ENCODE measurements around the gene EPAS1.

EPAS1 gene

DNA sequence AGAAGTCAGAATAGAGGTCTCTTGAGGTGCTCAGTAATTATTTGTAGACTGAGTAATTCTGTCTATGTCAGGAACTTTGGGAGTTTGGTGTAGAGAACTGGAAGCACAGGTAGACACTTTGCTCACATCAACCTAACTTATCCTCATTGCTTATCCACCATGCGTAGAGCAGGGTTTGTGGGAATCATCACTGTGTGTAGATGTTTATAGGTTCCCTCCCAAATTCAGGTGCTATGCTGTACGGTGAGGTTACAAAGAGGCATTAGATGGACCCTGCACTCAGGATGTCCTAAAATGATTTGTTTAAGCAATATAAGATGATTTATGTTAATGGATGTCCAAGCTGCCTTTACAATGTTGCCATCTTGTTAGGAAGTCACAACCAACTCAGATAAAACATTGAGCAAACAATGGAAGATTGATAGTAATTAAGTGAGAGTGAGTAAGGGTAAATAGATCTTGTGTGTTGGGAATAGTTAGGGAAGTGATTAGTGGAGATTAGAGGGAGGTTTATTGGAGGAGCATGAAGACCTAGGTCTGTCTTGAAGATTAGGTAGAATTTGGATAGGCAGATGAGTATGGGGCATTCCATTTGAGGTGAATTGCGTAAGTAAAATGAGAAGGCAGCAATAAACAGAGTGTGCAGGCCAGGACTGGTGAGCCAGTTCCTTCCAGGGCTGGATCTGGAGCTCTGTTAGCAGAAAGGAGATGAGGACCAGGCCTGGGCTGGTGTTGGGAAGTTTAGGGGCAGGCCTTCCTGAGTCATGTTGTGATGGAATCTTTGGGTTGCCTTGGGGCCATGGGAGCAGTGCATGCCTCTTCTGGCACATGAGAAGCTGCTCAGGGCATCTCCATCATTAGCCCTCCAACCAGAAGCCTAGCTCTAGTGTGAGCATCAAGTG is 12.1 kb downstream of the EPAS1 start:
- Histone ChIP-seq H3K9me3 (no peaks in the 10 kb centered on the region), H3K4me3 (ENCODE audit: low read depth, low read length) (no peak overlapping the region), H3K27me3 (no peaks in the 10 kb centered on the region), H3K36me3 (no peaks in the 10 kb centered on the region), H3K4me1 (peaks cover 17% of the 10 kb centered on the region)
- TF ChIP-seq, protein P1, sequence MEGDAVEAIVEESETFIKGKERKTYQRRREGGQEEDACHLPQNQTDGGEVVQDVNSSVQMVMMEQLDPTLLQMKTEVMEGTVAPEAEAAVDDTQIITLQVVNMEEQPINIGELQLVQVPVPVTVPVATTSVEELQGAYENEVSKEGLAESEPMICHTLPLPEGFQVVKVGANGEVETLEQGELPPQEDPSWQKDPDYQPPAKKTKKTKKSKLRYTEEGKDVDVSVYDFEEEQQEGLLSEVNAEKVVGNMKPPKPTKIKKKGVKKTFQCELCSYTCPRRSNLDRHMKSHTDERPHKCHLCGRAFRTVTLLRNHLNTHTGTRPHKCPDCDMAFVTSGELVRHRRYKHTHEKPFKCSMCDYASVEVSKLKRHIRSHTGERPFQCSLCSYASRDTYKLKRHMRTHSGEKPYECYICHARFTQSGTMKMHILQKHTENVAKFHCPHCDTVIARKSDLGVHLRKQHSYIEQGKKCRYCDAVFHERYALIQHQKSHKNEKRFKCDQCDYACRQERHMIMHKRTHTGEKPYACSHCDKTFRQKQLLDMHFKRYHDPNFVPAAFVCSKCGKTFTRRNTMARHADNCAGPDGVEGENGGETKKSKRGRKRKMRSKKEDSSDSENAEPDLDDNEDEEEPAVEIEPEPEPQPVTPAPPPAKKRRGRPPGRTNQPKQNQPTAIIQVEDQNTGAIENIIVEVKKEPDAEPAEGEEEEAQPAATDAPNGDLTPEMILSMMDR (IDR thresholded peaks at IDR 0.05; ENCODE audit: low read depth, low read length), result no peak
- DNase-seq, result no peak

DNA sequence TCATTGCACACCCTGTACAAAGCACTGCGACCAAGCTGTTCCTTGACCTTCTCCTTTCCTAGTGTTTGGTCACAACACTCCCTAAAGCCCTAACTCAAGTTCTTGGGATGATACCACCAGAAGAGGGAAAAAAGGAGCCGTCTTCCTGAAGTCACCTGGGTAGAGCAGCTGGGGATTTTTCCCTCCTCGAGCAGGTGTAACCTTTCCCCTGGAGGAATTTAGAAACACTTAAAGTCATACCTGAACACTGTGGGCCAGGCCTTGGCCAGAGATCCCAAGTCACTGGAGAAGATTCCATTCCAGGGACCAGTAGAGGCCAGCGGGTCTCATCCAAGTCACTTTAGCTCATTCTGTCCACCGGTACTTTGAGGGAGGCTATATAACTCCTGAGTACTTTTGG is 13.2 kb downstream of the EPAS1 start:
- TF ChIP-seq, protein P1 (IDR thresholded peaks at IDR 0.05; ENCODE audit: low read depth, low read length), result no peak
- peaks cover 22% of the 10 kb centered on the region for H3K4me1 ChIP-seq
- no peak for DNase-seq
- H3K36me3 ChIP-seq, result no peaks in the 10 kb centered on the region
- no peak overlapping the region for H3K4me3 ChIP-seq (ENCODE audit: low read depth, low read length)
- H3K27me3 ChIP-seq, result no peaks in the 10 kb centered on the region
- H3K9me3 ChIP-seq, result no peaks in the 10 kb centered on the region

DNA sequence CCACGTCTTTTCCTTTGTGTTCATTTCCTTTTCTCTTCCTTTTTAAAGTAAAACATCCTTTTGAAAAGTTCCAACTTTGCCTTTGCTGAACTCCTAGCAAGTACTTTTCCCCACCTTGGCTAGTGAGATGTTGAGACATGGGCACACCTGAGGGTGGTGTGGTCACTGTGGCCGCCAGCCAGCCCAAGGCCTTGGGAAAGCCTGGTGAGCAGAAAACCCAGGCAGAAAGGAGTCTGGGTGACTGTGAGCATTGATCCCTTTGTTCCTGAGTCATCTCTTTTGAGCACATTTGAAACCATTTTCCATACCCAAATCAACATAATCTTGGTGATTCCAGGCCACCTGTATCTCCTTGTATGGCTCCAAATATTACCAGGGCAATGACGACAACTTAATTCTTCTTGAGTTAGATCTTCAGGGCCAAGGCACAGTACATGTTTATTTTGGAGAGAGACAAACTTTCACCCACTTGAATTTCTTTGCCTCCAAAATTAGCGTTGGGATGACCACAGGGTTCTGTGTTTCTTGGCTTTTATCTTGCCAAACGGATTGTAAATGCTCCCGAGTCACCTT is 14.5 kb downstream of the EPAS1 start:
- TF ChIP-seq, protein P1 (IDR thresholded peaks at IDR 0.05; ENCODE audit: low read depth, low read length), result no peak
- Histone ChIP-seq H3K4me1 (peaks cover 25% of the 10 kb centered on the region), H3K36me3 (no peaks in the 10 kb centered on the region), H3K9me3 (no peaks in the 10 kb centered on the region), H3K4me3 (ENCODE audit: low read depth, low read length) (no peak overlapping the region), H3K27me3 (no peaks in the 10 kb centered on the region)
- no peak for DNase-seq

DNA sequence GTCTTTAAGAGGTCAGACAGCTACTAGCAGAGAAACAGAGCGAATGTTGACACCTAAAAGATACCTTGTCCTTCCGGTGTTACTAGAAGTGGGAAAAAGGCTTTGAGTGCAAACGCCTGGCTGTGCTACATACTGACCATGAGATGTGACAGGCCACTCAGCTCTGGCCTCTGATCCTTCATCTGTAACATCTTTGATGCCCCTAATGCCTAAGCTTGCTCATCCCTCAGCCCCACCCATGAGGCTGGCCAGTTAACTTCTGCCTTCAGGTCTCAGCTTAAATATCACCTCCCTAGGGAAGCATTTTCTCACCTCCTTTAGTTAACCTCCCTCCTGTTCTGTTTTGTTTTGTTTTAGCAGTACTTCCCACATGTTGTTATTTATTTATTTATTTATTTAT is 15.9 kb downstream of the EPAS1 start:
- TF ChIP-seq, protein P1 (IDR thresholded peaks at IDR 0.05; ENCODE audit: low read depth, low read length), result no peak
- no peak for DNase-seq
- Histone ChIP-seq H3K4me1 (peaks cover 18% of the 10 kb centered on the region), H3K36me3 (no peaks in the 10 kb centered on the region), H3K4me3 (ENCODE audit: low read depth, low read length) (no peak overlapping the region), H3K9me3 (no peaks in the 10 kb centered on the region), H3K27me3 (no peaks in the 10 kb centered on the region)

DNA sequence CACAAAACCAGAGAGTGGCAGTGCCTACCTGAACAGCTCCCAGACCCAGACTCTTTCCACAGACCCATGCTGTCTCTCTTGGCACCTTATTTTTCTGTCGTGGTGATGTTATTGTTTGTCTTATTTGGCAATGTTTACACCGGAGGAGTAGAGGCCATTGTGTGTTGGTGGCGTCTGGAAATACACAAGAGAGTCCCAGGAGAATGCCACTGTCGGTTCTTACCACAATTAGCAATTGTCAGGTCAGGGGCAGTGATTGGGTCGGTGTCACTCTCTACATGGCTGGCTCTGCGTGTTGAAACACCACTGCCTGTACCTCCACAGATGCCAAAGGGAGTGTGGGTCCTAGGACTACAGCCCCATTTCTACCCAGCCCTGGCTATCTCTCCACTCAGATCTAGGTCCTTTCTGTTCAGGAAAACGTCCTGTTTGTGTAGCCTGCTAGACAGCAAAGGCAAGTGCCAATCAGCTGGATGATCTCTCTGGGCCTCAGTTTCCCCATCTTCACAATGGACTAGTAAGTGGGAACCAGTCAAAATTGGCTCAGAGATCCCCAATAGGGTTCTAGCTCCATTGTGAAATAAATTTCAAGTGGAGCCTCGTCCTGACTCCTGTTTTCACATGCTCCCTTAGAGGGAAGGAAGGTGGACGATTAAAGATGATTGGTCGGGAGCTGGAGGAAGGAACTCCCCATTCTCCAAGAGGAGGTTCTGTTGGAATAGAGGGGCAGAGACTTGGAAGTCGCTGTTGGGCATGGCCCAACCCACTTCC is 17.0 kb downstream of the EPAS1 start:
- Histone ChIP-seq H3K9me3 (no peaks in the 10 kb centered on the region), H3K36me3 (no peaks in the 10 kb centered on the region), H3K27me3 (no peaks in the 10 kb centered on the region), H3K4me1 (peaks cover 9% of the 10 kb centered on the region), H3K4me3 (ENCODE audit: low read depth, low read length) (no peak overlapping the region)
- no peak for DNase-seq
- TF ChIP-seq, protein P1 (IDR thresholded peaks at IDR 0.05; ENCODE audit: low read depth, low read length), result no peak
